ENCODE results near the gene CHCHD1. TPM values are rescaled to one million over a fixed set of nuclear protein-coding genes. Genes with fewer than 3 reads are reported as not detected.

Gene CHCHD1
- total RNA-seq, 2 experiments from 2014 or later: 34.9 to 36.2 TPM

GRCh38 chr10:73761781-73762180 is 20.1 kb upstream of the CHCHD1 start:
- ChIA-PET POLR2A (interaction anchor here (0.6 to 0.7 kb wide), 2 partner anchors 17 to 237 kb away, joined by 3 read pairs; no protein-coding TSS in a partner anchor), CTCF (no interaction called here)

GRCh38 chr10:73762915-73763314 is 18.9 kb upstream of the CHCHD1 start:
- ChIA-PET CTCF (no interaction called here), POLR2A (interaction anchor here (0.6 to 2.4 kb wide), 4 partner anchors 10 to 32 kb away, joined by 3 to 10 read pairs (median 6); partner anchors contain the start of gene CHCHD1)

- ChIA-PET POLR2A (interaction anchor here (0.6 to 2.4 kb wide), 4 partner anchors 10 to 31 kb away, joined by 3 to 10 read pairs (median 6); partner anchors contain the start of gene CHCHD1), CTCF (interaction anchor here (0.7 to 1.2 kb wide), 2 partner anchors 16 to 71 kb away, joined by 3 to 4 read pairs; no protein-coding TSS in a partner anchor)
Measured at GRCh38 chr10:73763343-73763742, 18.5 kb upstream of the CHCHD1 start.

GRCh38 chr10:73765066-73765465 is 16.8 kb upstream of the CHCHD1 start:
- POLR2A ChIA-PET: no interaction called here
- CTCF ChIA-PET: no interaction called here

- CTCF ChIA-PET: interaction anchor here (1.2 to 1.4 kb wide), 3 partner anchors 10 to 24 kb away, joined by 3 to 9 read pairs (median 5); partner anchors contain the start of gene SEC24C
- POLR2A ChIA-PET: no interaction called here
Measured at GRCh38 chr10:73768881-73769280, 13.0 kb upstream of the CHCHD1 start.

GRCh38 chr10:73769396-73769795 is 12.5 kb upstream of the CHCHD1 start:
- POLR2A ChIA-PET: no interaction called here
- CTCF ChIA-PET: interaction anchor here (0.5 to 1.4 kb wide), 3 partner anchors 11 to 27 kb away, joined by 5 to 9 read pairs (median 5); no protein-coding TSS in a partner anchor

GRCh38 chr10:73771722-73772280 is 10.0 kb upstream of the CHCHD1 start:
- CTCF ChIA-PET: interaction anchor here (1.7 to 2.3 kb wide), 3 partner anchors 10 to 23 kb away, joined by 3 to 13 read pairs (median 5); partner anchors contain the start of gene CHCHD1

GRCh38 chr10:73772281-73773151 is 9.3 kb upstream of the CHCHD1 start:
- ChIA-PET CTCF (interaction anchor here (1.6 to 2.3 kb wide), 5 partner anchors 9 to 22 kb away, joined by 3 to 13 read pairs (median 4); partner anchors contain the start of genes CHCHD1 and ZSWIM8), POLR2A (interaction anchor here (0.8 to 3.0 kb wide), 10 partner anchors 9 to 42 kb away, joined by 3 to 20 read pairs (median 6); partner anchors contain the start of genes CHCHD1, SEC24C and ZSWIM8)

More at GRCh38 chr10:73771722-73772280, 10.0 kb upstream of the CHCHD1 start:
- POLR2A ChIA-PET: interaction anchor here (0.8 to 3.0 kb wide), 6 partner anchors 9 to 41 kb away, joined by 3 to 20 read pairs (median 6); partner anchors contain the start of genes CHCHD1 and SEC24C

GRCh38 chr10:73773152-73773879 is 8.5 kb upstream of the CHCHD1 start:
- CTCF ChIA-PET: interaction anchor here (1.6 to 2.3 kb wide), 5 partner anchors 8 to 21 kb away, joined by 3 to 13 read pairs (median 4); partner anchors contain the start of genes CHCHD1 and ZSWIM8
- POLR2A ChIA-PET: interaction anchor here (0.6 to 3.0 kb wide), 7 partner anchors 8 to 37 kb away, joined by 3 to 20 read pairs (median 7); partner anchors contain the start of genes CHCHD1, SEC24C and ZSWIM8

GRCh38 chr10:73774637-73775036 is 7.2 kb upstream of the CHCHD1 start:
- ChIA-PET POLR2A (interaction anchor here (0.9 kb wide), 1 partner anchor 36 kb away, joined by 3 read pairs; no protein-coding TSS in a partner anchor), CTCF (interaction anchor here (1.7 kb wide), 1 partner anchor 19 kb away, joined by 4 read pairs; no protein-coding TSS in a partner anchor)

GRCh38 chr10:73779018-73779417 is 2.8 kb upstream of the CHCHD1 start:
- ChIA-PET CTCF (interaction anchor here (0.7 to 1.3 kb wide), 2 partner anchors 11 to 82 kb away, joined by 3 read pairs; no protein-coding TSS in a partner anchor), POLR2A (no interaction called here)

GRCh38 chr10:73779539-73780197 is 2.2 kb upstream of the CHCHD1 start:
- ChIA-PET POLR2A (interaction anchor here (0.6 to 1.3 kb wide), 3 partner anchors 12 to 35 kb away, joined by 3 to 8 read pairs (median 4); no protein-coding TSS in a partner anchor), CTCF (interaction anchor here (1.7 kb wide), 1 partner anchor 13 kb away, joined by 4 read pairs; no protein-coding TSS in a partner anchor)

GRCh38 chr10:73780301-73780700 is 1.5 kb upstream of the CHCHD1 start:
- POLR2A ChIA-PET: interaction anchor here (0.5 to 2.0 kb wide), 4 partner anchors 8 to 35 kb away, joined by 3 to 20 read pairs (median 4); a partner anchor contains a TSS
- CTCF ChIA-PET: interaction anchor here (0.5 to 2.9 kb wide), 3 partner anchors 8 to 24 kb away, joined by 3 to 13 read pairs (median 4); a partner anchor contains a TSS

- ChIA-PET POLR2A (interaction anchor here (0.5 to 2.0 kb wide), 6 partner anchors 9 to 36 kb away, joined by 3 to 20 read pairs (median 4); a partner anchor contains a TSS), CTCF (interaction anchor here (0.5 to 2.9 kb wide), 5 partner anchors 9 to 393 kb away, joined by 3 to 13 read pairs (median 4); a partner anchor contains a TSS)
Measured at GRCh38 chr10:73780966-73781365, 882 bp upstream of the CHCHD1 start.

- ChIA-PET POLR2A (interaction anchor here (0.8 to 2.0 kb wide), 5 partner anchors 9 to 38 kb away, joined by 3 to 20 read pairs (median 5); a partner anchor contains a TSS), CTCF (interaction anchor here (0.9 to 2.9 kb wide), 3 partner anchors 9 to 29 kb away, joined by 4 to 13 read pairs (median 4); a partner anchor contains a TSS)
Measured at GRCh38 chr10:73781548-73781878, 335 bp upstream of the CHCHD1 start.

- ChIA-PET POLR2A (no interaction called here), CTCF (interaction anchor here (2.9 kb wide), 1 partner anchor 10 kb away, joined by 13 read pairs; a partner anchor contains a TSS)
Measured at GRCh38 chr10:73782749-73783085, 869 bp downstream of the CHCHD1 start.

- POLR2A ChIA-PET: interaction anchor here (1.2 to 2.0 kb wide), 3 partner anchors 10 to 25 kb away, joined by 7 to 10 read pairs (median 9); no protein-coding TSS in a partner anchor
Measured at GRCh38 chr10:73785211-73785720, 3.4 kb downstream of the CHCHD1 start, which contains the start of gene ZSWIM8. Gene ZSWIM8 (plus strand): TSS chr10:73785606. CDS start chr10:73785879, 273 bp downstream.

More at GRCh38 chr10:73785211-73785720, 3.4 kb downstream of the CHCHD1 start, which contains the start of gene ZSWIM8:
- CTCF ChIA-PET: interaction anchor here (0.9 to 1.7 kb wide), 3 partner anchors 10 to 94 kb away, joined by 3 to 4 read pairs (median 4); no protein-coding TSS in a partner anchor
